GM12873 (cell line): ENCODE data around the gene PTGS2.

Source experiments
- TF ChIP-seq, protein P1 (sequence below): IDR thresholded peaks from 2 replicates; pipeline ENCODE4 v1.5.1; 2012; ENCODE audit warnings: low read depth, mild to moderate bottlenecking, moderate library complexity, low read length, control low read depth; ENCODE audit not compliant: insufficient read depth; ENCODE audit errors: missing control alignments

The PTGS2 gene

DNA sequence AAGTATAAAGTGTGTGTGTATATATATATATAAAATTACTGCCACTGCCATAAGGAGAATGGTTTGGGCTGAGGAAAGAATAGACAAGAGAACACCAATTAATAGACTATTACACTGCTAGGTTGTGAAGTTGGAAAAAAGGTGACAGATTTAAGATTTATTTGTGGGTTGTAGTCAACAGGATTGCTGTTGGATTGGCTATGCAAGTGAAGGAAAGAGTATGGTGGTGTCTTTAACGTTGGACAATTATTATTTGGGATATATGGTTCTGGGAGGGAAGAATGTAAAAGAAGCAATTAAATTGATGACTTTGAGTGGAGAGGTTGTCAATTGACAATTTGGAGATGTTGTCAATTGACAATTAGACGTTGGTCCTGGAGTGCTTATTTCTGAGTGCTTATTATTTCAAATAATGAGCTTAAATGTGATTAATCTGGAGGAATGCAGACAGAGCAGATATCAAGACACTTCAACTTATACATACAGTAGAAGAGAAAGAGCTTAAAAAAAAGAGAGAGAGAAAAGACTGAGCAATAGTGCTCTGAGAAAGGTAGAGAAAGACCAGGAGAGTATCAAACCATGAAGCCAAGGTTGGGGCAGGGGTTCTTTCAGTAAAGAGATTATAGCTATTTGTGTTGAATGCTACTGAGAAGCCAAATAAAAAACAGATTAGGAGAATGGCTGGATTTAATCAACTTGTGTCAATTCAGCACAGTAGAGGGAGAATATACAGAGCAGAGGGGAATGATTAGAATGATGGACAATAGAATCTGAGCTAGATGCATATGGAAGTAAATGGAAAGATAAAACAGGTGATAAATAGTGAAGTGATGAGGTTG, 9.7 kb downstream of the PTGS2 start:
- TF ChIP-seq, protein P1, sequence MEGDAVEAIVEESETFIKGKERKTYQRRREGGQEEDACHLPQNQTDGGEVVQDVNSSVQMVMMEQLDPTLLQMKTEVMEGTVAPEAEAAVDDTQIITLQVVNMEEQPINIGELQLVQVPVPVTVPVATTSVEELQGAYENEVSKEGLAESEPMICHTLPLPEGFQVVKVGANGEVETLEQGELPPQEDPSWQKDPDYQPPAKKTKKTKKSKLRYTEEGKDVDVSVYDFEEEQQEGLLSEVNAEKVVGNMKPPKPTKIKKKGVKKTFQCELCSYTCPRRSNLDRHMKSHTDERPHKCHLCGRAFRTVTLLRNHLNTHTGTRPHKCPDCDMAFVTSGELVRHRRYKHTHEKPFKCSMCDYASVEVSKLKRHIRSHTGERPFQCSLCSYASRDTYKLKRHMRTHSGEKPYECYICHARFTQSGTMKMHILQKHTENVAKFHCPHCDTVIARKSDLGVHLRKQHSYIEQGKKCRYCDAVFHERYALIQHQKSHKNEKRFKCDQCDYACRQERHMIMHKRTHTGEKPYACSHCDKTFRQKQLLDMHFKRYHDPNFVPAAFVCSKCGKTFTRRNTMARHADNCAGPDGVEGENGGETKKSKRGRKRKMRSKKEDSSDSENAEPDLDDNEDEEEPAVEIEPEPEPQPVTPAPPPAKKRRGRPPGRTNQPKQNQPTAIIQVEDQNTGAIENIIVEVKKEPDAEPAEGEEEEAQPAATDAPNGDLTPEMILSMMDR = no peak

GRCh38 chr1:186662752-186663151, 17.5 kb downstream of the PTGS2 start:
- TF ChIP-seq, protein P1 = no peak

- TF ChIP-seq, protein P1 = no peak
Observed at GRCh38 chr1:186659890-186660341, 20.3 kb downstream of the PTGS2 start.

DNA sequence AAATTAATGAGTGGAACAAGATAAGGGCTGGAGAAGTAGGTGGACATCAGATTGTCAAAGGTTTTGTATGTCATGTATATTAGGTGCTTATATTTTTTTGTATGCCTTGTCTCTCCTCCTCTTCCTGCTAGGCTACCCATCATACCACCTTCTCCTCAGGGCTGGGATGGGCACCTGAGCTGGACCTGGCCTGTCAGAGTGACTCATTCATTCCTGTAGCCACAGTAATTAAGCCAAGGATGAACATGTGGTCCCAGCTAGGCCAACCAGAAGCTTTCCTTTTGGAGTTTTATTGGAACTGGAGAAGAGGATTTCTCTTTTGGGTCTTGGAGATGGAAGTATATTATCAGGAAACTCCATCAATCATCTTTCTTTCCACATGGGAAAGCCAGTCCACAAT, 21.2 kb downstream of the PTGS2 start:
- TF ChIP-seq, protein P1 = no peak

GRCh38 chr1:186657481-186657880, 22.7 kb downstream of the PTGS2 start:
- TF ChIP-seq, protein P1 = no peak

DNA sequence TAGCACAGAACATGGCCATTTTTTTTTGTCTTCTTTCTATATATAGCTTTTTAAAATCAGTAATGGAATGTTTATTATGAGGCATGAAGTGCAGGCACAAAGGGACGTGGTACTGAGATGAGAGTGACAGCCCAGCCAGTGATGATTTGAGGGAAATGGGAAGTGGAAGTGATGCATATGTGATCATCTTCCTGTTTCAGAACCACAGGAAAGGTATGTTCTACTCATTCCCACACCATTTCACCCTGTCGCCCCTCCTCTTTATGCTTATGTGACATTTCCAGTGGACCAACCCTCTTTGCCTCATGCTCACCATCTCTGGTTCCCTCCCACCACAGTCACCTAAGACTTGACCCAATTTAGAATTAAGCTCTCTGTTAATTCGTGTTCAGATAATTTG, 24.3 kb downstream of the PTGS2 start:
- TF ChIP-seq, protein P1 = no peak

DNA sequence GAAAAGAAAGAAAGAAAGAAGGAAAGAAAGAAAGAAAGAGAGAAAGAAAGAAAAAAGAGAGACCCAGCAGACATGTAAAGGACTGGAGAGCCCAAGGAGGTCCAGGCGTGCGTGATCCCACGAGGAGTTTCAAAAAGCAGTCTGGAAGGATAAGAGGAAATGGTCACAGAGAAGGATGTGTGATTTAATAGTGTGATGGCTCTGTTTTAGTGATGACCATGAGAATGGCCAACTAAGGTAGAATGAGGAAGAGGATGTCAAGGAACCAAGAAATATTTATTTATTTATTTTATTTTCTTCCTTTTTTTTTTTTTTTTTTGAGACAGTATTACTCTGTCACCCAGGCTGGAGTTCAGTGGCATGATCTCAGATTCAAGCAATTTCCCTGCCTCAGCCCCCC, 25.5 kb downstream of the PTGS2 start:
- TF ChIP-seq, protein P1 = no peak
